Mesothelial cell of epicardium (in vitro differentiated cells): Measurements from ENCODE around the gene C14orf119. TPM values are rescaled to one million over a fixed set of nuclear protein-coding genes. Genes with fewer than 3 reads are reported as not detected.

ENCODE experiments used
- DNase-seq, 2 experiments: peaks; one replicate each; pipeline ENCODE4 v3.0.0; 2021; ENCODE audit warnings: low spot score in 2 of 2; ENCODE audit not compliant: unreplicated experiment in 2 of 2
- H3K27ac Mint-ChIP-seq: 2 replicates; pipeline ENCODE4 v1.8.0; 2021; ENCODE audit warnings: mixed read lengths
- H3K27me3 Mint-ChIP-seq: 2 replicates; pipeline ENCODE4 v1.8.0; 2021; ENCODE audit warnings: low read depth, mixed read lengths
- H3K36me3 Mint-ChIP-seq: 2 replicates; pipeline ENCODE4 v1.8.0; 2021; ENCODE audit warnings: mixed read lengths
- H3K4me1 Mint-ChIP-seq: 2 replicates; pipeline ENCODE4 v1.8.0; 2021; ENCODE audit warnings: mixed read lengths
- H3K4me3 Mint-ChIP-seq: 2 replicates; pipeline ENCODE4 v1.8.0; 2021; ENCODE audit warnings: mild to moderate bottlenecking, moderate library complexity, mixed read lengths
- H3K9me3 Mint-ChIP-seq: 2 replicates; pipeline ENCODE4 v1.8.0; 2021; ENCODE audit warnings: mixed read lengths
- total RNA-seq: library from RNA; stranded (reverse); gene quantifications from 3 replicates; pipeline ENCODE4 v1.2.1, GENCODE V29; 2021
- TF ChIP-seq, protein P1 (sequence below): fragments of 200-600 bp; sonication (generic); IDR thresholded peaks from one replicate; pipeline ENCODE4 v1.5.0; 2021; ENCODE audit warnings: antibody characterized with exemption; ENCODE audit not compliant: unreplicated experiment

Gene C14orf119
- total RNA-seq, 1 donor from 2014 or later = 45.6 TPM

DNA sequence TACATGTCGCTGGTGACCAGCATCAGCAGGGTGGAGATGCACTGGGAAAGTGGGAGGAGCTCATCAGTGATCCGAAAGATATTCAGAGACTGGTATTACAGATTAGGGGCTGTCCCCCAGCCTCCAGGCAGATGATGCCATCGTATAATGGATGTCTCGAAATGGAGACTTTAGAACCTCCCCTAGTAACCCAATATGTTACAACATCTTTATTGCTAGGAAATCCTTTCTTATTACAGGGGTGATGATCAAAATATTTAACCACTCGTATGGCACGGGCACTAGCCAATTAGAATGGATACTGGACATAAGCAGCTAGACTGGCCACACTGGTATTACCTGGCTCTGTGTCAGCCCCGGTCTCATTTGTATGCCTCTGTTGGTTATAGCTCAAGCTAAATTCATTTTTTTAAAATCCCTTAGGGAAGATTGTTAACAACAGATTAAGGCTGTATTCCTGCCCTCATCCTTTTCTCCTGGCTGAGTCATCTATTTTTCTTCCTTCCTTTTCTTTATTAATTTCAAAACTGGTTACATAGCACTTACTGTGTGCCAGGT is 34.5 kb downstream of the C14orf119 start:
- Mint-ChIP-seq H3K27ac (no peak overlapping the region), H3K36me3 (peaks cover 26% of the 10 kb centered on the region), H3K27me3 (no peaks in the 10 kb centered on the region), H3K4me1 (no peaks in the 10 kb centered on the region), H3K4me3 (no peak overlapping the region), H3K9me3 (no peaks in the 10 kb centered on the region)
- TF ChIP-seq, protein P1, sequence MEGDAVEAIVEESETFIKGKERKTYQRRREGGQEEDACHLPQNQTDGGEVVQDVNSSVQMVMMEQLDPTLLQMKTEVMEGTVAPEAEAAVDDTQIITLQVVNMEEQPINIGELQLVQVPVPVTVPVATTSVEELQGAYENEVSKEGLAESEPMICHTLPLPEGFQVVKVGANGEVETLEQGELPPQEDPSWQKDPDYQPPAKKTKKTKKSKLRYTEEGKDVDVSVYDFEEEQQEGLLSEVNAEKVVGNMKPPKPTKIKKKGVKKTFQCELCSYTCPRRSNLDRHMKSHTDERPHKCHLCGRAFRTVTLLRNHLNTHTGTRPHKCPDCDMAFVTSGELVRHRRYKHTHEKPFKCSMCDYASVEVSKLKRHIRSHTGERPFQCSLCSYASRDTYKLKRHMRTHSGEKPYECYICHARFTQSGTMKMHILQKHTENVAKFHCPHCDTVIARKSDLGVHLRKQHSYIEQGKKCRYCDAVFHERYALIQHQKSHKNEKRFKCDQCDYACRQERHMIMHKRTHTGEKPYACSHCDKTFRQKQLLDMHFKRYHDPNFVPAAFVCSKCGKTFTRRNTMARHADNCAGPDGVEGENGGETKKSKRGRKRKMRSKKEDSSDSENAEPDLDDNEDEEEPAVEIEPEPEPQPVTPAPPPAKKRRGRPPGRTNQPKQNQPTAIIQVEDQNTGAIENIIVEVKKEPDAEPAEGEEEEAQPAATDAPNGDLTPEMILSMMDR = no peak
- DNase-seq = no peak

DNA sequence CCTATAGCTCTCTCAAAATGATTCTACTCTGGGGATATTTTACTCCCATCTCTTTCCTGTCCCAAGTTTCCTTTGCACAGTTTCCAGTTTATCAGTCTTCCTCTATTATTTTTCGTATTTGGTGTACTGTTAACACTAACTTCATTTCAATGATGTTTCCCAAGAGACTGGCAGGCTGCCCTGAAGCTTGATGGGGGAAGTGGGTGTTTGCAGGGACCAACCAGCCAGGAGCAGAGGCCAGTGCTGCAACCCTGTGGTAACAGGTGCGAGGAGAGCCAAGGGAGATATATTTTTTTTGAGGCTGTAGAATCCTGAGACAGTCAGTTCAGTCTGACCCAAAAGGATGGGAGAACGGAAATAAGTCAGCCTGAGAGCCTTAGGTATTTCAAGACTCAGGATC is 35.6 kb downstream of the C14orf119 start:
- no peak overlapping the region for H3K27ac Mint-ChIP-seq
- no peaks in the 10 kb centered on the region for H3K27me3 Mint-ChIP-seq
- H3K9me3 Mint-ChIP-seq = no peaks in the 10 kb centered on the region
- peaks cover 24% of the 10 kb centered on the region for H3K36me3 Mint-ChIP-seq
- no peak for DNase-seq
- no peak overlapping the region for H3K4me3 Mint-ChIP-seq
- TF ChIP-seq, protein P1 = no peak
- H3K4me1 Mint-ChIP-seq = no peaks in the 10 kb centered on the region

DNA sequence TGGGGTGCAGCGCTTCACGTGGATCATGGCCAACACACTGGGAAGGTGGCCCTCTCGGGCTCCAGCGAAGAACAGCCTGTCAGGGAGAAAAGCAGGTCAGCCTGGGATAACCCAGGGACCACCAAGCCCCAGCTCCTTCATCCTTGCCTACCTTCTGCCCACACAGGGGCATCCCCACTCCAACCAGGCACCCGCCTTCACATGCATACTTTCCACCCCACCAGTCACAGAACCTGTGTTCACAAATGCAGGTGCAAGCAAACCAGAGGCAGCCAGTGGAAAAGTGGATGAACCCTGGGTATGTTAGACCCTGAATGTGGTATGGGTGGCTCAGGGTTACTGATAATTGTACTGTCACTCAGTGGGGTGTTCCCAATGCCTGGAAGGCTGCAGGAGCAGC is 36.2 kb downstream of the C14orf119 start:
- DNase-seq = no peak
- TF ChIP-seq, protein P1 = no peak
- H3K36me3 Mint-ChIP-seq = peaks cover 28% of the 10 kb centered on the region
- H3K27me3 Mint-ChIP-seq = no peaks in the 10 kb centered on the region
- no peak overlapping the region for H3K4me3 Mint-ChIP-seq
- H3K4me1 Mint-ChIP-seq = no peaks in the 10 kb centered on the region
- no peak overlapping the region for H3K27ac Mint-ChIP-seq
- no peaks in the 10 kb centered on the region for H3K9me3 Mint-ChIP-seq

DNA sequence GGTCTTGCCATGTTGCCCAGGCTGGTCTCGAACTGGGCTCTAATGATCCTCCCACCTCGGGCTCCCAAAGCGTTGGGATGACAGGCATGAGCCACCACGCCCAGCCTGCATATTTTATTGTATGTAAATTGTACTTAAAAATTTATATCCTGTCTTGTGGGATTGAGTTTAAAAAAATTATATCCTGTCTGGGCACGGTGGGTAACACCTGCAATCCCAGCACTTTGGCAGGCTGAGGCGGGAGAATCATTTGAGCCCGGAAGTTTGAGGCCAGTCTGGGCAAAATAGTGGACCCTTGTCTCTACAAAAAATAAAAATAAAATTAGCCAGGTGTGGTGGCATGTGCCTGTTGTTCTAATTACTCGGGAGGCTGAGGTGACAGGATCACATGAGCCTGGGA is 37.7 kb downstream of the C14orf119 start:
- Mint-ChIP-seq H3K27me3 (no peaks in the 10 kb centered on the region), H3K4me1 (no peaks in the 10 kb centered on the region), H3K9me3 (no peaks in the 10 kb centered on the region), H3K36me3 (peaks cover 29% of the 10 kb centered on the region), H3K4me3 (no peak overlapping the region), H3K27ac (no peak overlapping the region)
- TF ChIP-seq, protein P1 = no peak
- no peak for DNase-seq

DNA sequence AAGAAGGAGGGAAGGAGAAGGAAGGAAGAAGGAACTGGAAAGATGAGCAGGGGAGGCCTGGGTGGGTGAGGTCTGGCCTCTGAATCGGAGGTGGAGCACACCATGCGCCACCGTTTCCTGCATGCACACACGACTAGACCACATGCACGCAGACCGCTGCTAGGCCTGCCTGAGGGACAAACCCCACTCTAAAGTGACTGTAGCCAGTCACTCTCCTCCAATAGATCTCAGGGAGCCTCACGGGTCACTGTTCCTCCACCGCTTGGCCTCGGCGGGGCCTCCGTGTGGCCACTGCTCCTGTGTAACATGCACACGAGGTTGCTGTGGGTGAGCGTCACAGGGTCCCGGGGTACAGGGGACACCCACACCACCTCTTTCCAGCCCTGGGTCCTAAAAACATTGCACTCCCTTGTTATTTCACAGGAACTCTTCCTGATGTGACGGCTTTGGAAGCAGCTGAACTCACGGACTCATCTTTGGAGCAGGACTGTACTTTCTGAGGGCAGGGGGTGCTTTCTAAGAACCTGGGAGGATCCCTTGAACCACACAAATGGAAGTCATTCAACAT is 41.3 kb downstream of the C14orf119 start:
- H3K27ac Mint-ChIP-seq = no peak overlapping the region
- TF ChIP-seq, protein P1 = no peak
- H3K4me3 Mint-ChIP-seq = no peak overlapping the region
- H3K9me3 Mint-ChIP-seq = no peaks in the 10 kb centered on the region
- no peaks in the 10 kb centered on the region for H3K27me3 Mint-ChIP-seq
- peaks cover 26% of the 10 kb centered on the region for H3K36me3 Mint-ChIP-seq
- DNase-seq = no peak
- H3K4me1 Mint-ChIP-seq = peaks cover under 1% of the 10 kb centered on the region
